Smooth muscle cell (in vitro differentiated cells): ENCODE data around the gene TLE2. TPM values are rescaled to one million over a fixed set of nuclear protein-coding genes. Genes with fewer than 3 reads are reported as not detected.

Source experiments
- DNase-seq: peaks from one replicate; lab custom pipeline; 2025; ENCODE audit not compliant: unreplicated experiment; lab: John Stamatoyannopoulos, UW
- H2AFZ ChIP-seq: fragments of 200-600 bp; sonication (generic); 2 replicates; pipeline ENCODE4 v1.6.0; 2016; ENCODE audit warnings: antibody characterized with exemption, low read depth, mild to moderate bottlenecking
- H3F3A ChIP-seq: fragments of 200-600 bp; sonication (generic); 2 replicates; pipeline ENCODE4 v1.6.0; 2017; ENCODE audit warnings: antibody characterized with exemption, low read depth
- H3K27ac ChIP-seq: fragments of 200-600 bp; sonication (generic); 2 replicates; pipeline ENCODE4 v1.5.1; 2016; ENCODE audit warnings: low read depth, mild to moderate bottlenecking
- H3K27me3 ChIP-seq: fragments of 200-600 bp; sonication (generic); 2 replicates; pipeline ENCODE4 v1.6.1; 2016; ENCODE audit warnings: low read depth, mild to moderate bottlenecking
- H3K36me3 ChIP-seq: fragments of 200-600 bp; sonication (generic); 2 replicates; pipeline ENCODE4 v1.5.1; 2016; ENCODE audit warnings: low read depth
- H3K4me1 ChIP-seq: fragments of 200-600 bp; sonication (generic); 2 replicates; pipeline ENCODE4 v1.5.1; 2016; ENCODE audit warnings: low read depth
- H3K4me2 ChIP-seq: fragments of 200-600 bp; sonication (generic); 2 replicates; pipeline ENCODE4 v1.6.0; 2016; ENCODE audit warnings: mild to moderate bottlenecking
- H3K4me3 ChIP-seq: fragments of 200-600 bp; sonication (generic); 2 replicates; pipeline ENCODE4 v1.5.1; 2016; ENCODE audit warnings: mild to moderate bottlenecking
- H3K79me2 ChIP-seq: fragments of 200-600 bp; sonication (generic); 2 replicates; pipeline ENCODE4 v1.6.0; 2016; ENCODE audit warnings: low read depth, mild to moderate bottlenecking
- H3K9ac ChIP-seq: fragments of 200-600 bp; sonication (generic); 2 replicates; pipeline ENCODE4 v1.6.0; 2016; ENCODE audit warnings: low read depth
- H3K9me3 ChIP-seq: fragments of 200-600 bp; sonication (generic); replicated peaks from 2 replicates; pipeline ENCODE4 v1.5.1; 2016; ENCODE audit warnings: low read depth
- H4K20me1 ChIP-seq: fragments of 200-600 bp; sonication (generic); 2 replicates; pipeline ENCODE4 v1.6.0; 2016; ENCODE audit warnings: low read depth
- WGBS: methylation state at CpG from one replicate; pipeline ENCODE4 v1.1.7; 2016; ENCODE audit warnings: low lambda C conversion rate; 5-methylcytosine and 5-hydroxymethylcytosine counted together
- polyA plus RNA-seq: library from polyadenylated mRNA; unstranded; fragments of >200 nt; fragmentation: Nextera tagmentation; extraction: Ambion mirVana; gene quantifications from 2 replicates; pipeline ENCODE4 v1.2.1, GENCODE V29; 2016
- total RNA-seq: library from RNA; depleted of rRNA; stranded (reverse); fragments of >200 nt; gene quantifications from 2 replicates; pipeline ENCODE4 v1.2.3, GENCODE V29; 2014
- TF ChIP-seq, protein P1 (sequence below): fragments of 200-600 bp; sonication (generic); IDR thresholded peaks from 2 replicates; pipeline ENCODE4 v1.5.1; 2017; ENCODE audit warnings: borderline replicate concordance, mild to moderate bottlenecking, antibody characterized with exemption; ENCODE audit not compliant: insufficient read depth, poor library complexity, severe bottlenecking

TLE2 gene
- total and polyA plus RNA-seq, 2 experiments from 2014 or later = 7.1 to 14.9 TPM

DNA sequence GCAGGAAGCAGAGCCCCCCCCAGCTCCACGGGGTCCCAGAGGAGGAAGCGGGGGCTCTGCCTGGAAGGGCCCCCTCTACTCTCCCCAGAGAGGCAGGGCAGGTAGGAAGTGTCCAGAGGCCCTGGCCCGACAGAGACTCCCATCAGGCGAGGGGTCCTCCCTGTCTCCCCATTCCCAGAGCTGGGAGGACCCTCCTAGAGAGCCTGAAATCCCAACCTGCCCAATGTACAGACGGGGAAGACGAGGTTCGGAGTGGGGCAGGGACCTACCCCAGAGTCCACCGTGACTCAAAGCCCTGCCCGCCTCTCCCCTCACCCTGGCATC lies 1.1 kb downstream of the TLE2 start:
- Histone ChIP-seq H2AFZ (no peak overlapping the region), H3K4me2 (no peak overlapping the region), H3K36me3 (no peaks in the 10 kb centered on the region), H3K27ac (no peak overlapping the region), H3K79me2 (no peaks in the 10 kb centered on the region), H4K20me1 (no peaks in the 10 kb centered on the region), H3F3A (no peaks in the 10 kb centered on the region), H3K4me1 (peaks cover 11% of the 10 kb centered on the region), H3K9ac (no peak overlapping the region), H3K4me3 (no peak overlapping the region), H3K9me3 (no peaks in the 10 kb centered on the region), H3K27me3 (peaks cover 59% of the 10 kb centered on the region)
- TF ChIP-seq, protein P1, sequence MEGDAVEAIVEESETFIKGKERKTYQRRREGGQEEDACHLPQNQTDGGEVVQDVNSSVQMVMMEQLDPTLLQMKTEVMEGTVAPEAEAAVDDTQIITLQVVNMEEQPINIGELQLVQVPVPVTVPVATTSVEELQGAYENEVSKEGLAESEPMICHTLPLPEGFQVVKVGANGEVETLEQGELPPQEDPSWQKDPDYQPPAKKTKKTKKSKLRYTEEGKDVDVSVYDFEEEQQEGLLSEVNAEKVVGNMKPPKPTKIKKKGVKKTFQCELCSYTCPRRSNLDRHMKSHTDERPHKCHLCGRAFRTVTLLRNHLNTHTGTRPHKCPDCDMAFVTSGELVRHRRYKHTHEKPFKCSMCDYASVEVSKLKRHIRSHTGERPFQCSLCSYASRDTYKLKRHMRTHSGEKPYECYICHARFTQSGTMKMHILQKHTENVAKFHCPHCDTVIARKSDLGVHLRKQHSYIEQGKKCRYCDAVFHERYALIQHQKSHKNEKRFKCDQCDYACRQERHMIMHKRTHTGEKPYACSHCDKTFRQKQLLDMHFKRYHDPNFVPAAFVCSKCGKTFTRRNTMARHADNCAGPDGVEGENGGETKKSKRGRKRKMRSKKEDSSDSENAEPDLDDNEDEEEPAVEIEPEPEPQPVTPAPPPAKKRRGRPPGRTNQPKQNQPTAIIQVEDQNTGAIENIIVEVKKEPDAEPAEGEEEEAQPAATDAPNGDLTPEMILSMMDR = no peak
- WGBS = 50% methylated on average over 9 of the region's 9 CpGs
- DNase-seq = no peak

DNA sequence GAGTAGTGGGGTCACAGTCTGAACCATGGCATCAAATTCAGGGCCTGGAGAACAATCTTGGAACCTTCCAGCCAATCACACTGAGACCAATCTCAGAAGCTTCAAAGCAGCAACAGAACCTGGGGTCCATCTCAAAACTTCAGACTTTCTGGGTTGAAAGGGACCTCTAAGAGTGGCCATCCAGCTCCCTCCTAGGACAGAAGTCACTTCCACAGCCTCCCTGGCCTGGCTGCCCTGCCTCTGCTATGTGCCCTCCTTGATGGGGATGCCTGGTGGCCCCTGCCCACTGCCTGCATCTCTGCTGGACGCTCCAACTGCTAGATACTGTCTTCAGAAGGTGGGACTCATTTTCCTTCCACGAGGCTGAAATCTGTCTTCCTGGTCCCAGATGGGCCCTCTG lies 1.8 kb downstream of the TLE2 start:
- H3K27me3 ChIP-seq = peaks cover 59% of the 10 kb centered on the region
- H3K9me3 ChIP-seq = no peaks in the 10 kb centered on the region
- TF ChIP-seq, protein P1 = no peak
- no peaks in the 10 kb centered on the region for H3K79me2 ChIP-seq
- H3F3A ChIP-seq = no peaks in the 10 kb centered on the region
- DNase-seq = no peak
- H3K4me1 ChIP-seq = peaks cover 11% of the 10 kb centered on the region
- H4K20me1 ChIP-seq = no peaks in the 10 kb centered on the region
- no peak overlapping the region for H3K4me2 ChIP-seq
- H3K9ac ChIP-seq = no peak overlapping the region
- no peak overlapping the region for H2AFZ ChIP-seq
- H3K4me3 ChIP-seq = no peak overlapping the region
- H3K27ac ChIP-seq = no peak overlapping the region
- 88% methylated on average over 2 of the region's 2 CpGs for WGBS
- no peaks in the 10 kb centered on the region for H3K36me3 ChIP-seq

DNA sequence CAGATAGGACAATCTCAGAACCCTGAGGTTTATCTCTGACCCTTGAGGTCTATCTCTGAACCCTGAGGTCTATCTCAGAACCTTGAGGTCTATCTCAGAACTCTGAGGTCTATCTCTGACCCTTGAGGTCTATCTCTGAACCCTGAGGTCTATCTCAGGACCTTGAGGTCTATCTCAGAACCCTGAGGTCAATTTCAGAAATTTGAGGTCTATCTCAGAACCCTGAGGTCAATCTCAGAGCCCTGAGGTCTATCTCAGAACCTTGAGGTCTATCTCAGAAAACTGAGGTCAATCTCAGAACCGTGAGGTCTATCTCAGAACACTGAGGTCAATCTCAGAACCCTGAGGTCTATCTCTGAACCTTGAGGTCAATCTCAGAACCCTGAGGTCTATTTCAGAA lies 2.3 kb downstream of the TLE2 start:
- H3K9me3 ChIP-seq = no peaks in the 10 kb centered on the region
- peaks cover 59% of the 10 kb centered on the region for H3K27me3 ChIP-seq
- no peaks in the 10 kb centered on the region for H3K79me2 ChIP-seq
- WGBS = 100% methylated on average over 1 of the region's 1 CpG
- no peak overlapping the region for H3K4me2 ChIP-seq
- no peak overlapping the region for H3K27ac ChIP-seq
- H3K36me3 ChIP-seq = no peaks in the 10 kb centered on the region
- H2AFZ ChIP-seq = no peak overlapping the region
- no peak for DNase-seq
- no peak overlapping the region for H3K9ac ChIP-seq
- H3K4me3 ChIP-seq = no peak overlapping the region
- H4K20me1 ChIP-seq = no peaks in the 10 kb centered on the region
- H3F3A ChIP-seq = no peaks in the 10 kb centered on the region
- TF ChIP-seq, protein P1 = no peak
- H3K4me1 ChIP-seq = peaks cover 11% of the 10 kb centered on the region

DNA sequence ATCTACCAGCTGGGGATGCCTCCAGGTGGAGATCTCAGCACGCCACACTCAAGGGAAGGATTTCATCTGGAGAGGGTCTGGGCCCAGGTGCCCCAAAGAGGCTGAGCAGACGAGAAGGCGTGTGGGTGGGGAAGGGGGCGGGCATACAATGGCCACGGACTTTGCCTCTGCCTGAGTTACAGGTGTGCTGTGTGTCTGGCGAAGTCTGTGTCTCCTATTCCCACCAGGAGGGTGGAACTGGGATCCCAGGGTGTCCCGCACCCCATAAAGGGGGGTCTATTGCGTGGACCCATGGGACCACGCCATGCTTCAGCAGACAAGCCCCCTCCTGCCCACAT lies 3.6 kb downstream of the TLE2 start:
- no peak overlapping the region for H3K27ac ChIP-seq
- H3K4me3 ChIP-seq = no peak overlapping the region
- no peak for DNase-seq
- H4K20me1 ChIP-seq = no peaks in the 10 kb centered on the region
- no peak overlapping the region for H3K9ac ChIP-seq
- no peaks in the 10 kb centered on the region for H3F3A ChIP-seq
- peaks cover 55% of the 10 kb centered on the region for H3K27me3 ChIP-seq
- H3K4me2 ChIP-seq = no peak overlapping the region
- 51% methylated on average over 8 of the region's 9 CpGs for WGBS
- no peaks in the 10 kb centered on the region for H3K9me3 ChIP-seq
- H3K4me1 ChIP-seq = peaks cover 11% of the 10 kb centered on the region
- H2AFZ ChIP-seq = no peak overlapping the region
- H3K79me2 ChIP-seq = no peaks in the 10 kb centered on the region
- TF ChIP-seq, protein P1 = no peak
- H3K36me3 ChIP-seq = no peaks in the 10 kb centered on the region
